Coronary artery (tissue), 2 donors: ENCODE results near the gene BCL2L12.

Experiments used
- DNase-seq: peaks from one replicate; pipeline ENCODE4 v3.0.0-alpha.2; 2017; ENCODE audit warnings: low spot score
- H3K27ac ChIP-seq, 2 donors: fragments of 200-600 bp; sonication (generic); one replicate each; pipeline ENCODE4 v1.5.1; 2016 to 2019
- H3K4me3 ChIP-seq: fragments of 200-600 bp; sonication (generic); 2 replicates; pipeline ENCODE4 v1.5.1; 2016; ENCODE audit warnings: mild to moderate bottlenecking, moderate library complexity
- CTCF ChIP-seq: fragments of 200-600 bp; sonication (generic); IDR thresholded peaks from one replicate; pipeline ENCODE4 v1.5.1; 2019; ENCODE audit warnings: antibody characterized with exemption

Gene BCL2L12

GRCh38 chr19:49637821-49638738, 27.7 kb upstream of the BCL2L12 start:
- TF ChIP-seq CTCF = no peak
- Histone ChIP-seq H3K27ac (peak overlapping the region; percentile 98 to 99), H3K4me3 (peak overlapping the region; percentile 82)
- peak; percentile 95 for DNase-seq

GRCh38 chr19:49639401-49640112, 26.2 kb upstream of the BCL2L12 start:
- no peak for DNase-seq
- TF ChIP-seq CTCF = no peak
- H3K4me3 ChIP-seq = peak overlapping the region; percentile 82
- peak overlapping the region; percentile 98 to 99 for H3K27ac ChIP-seq

GRCh38 chr19:49640113-49640898, 25.4 kb upstream of the BCL2L12 start, which contains the start of gene RRAS:
Gene RRAS (minus strand): TSS chr19:49640143. CDS start chr19:49640098, 45 bp downstream.
- TF ChIP-seq CTCF = no peak
- Histone ChIP-seq H3K4me3 (peak within 1 kb of the TSS; percentile 82), H3K27ac (peak within 1 kb of the TSS; percentile 98 to 99)
- DNase-seq = peak; percentile 100

GRCh38 chr19:49641688-49642491, 23.8 kb upstream of the BCL2L12 start, which contains the start of gene SCAF1:
Gene SCAF1 (plus strand): TSS chr19:49642209. CDS start chr19:49645027, 2,818 bp downstream.
- Histone ChIP-seq H3K4me3 (peak within 1 kb of the TSS; percentile 93), H3K27ac (peak within 1 kb of the TSS; percentile 98 to 99)
- no peak for TF ChIP-seq CTCF
- peak; percentile 100 for DNase-seq

GRCh38 chr19:49642492-49643035, 23.2 kb upstream of the BCL2L12 start:
- no peak for TF ChIP-seq CTCF
- DNase-seq = no peak
- H3K4me3 ChIP-seq = peak overlapping the region; percentile 93
- H3K27ac ChIP-seq = peak overlapping the region; percentile 88 to 90

GRCh38 chr19:49643466-49643865, 22.3 kb upstream of the BCL2L12 start:
- H3K4me3 ChIP-seq = peak overlapping the region; percentile 93
- no peak for TF ChIP-seq CTCF
- no peak for DNase-seq
- H3K27ac ChIP-seq = no peak overlapping the region
